Endothelial cell of umbilical vein (primary cell): ENCODE measurements around the gene HNRNPDL. TPM values are rescaled to one million over a fixed set of nuclear protein-coding genes. Genes with fewer than 3 reads are reported as not detected.

Experiments
- BruUV-seq: library from RNA; stranded (reverse); fragments of 400-500 nt; replicated peaks from 2 replicates; lab custom pipeline; 2021; lab: Mats Ljungman, UMichigan
- CTCF ChIA-PET: fragments of 300-600, 350-600 bp; sonication (Branson Sonifier 250); formaldehyde crosslinking; loops from one replicate; lab custom pipeline; 2021; ENCODE audit warnings: antibody characterized with exemption, inconsistent platforms; lab: Charles Lee
- POLR2A ChIA-PET: fragments of 300-600, 350-600 bp; sonication (Branson Sonifier 250); formaldehyde crosslinking; loops from one replicate; lab custom pipeline; 2021; ENCODE audit warnings: antibody characterized with exemption, inconsistent platforms; lab: Charles Lee
- DNase-seq: peaks from one replicate; pipeline ENCODE4 v3.0.0-alpha.2; 2011; ENCODE audit warnings: low read depth, low spot score
- FAIRE-seq: peaks from 2 replicates; lab custom pipeline; 2011; peaks lifted over from hg19 to GRCh38; lab: Jason Lieb, UNC
- H2AFZ ChIP-seq: 2 replicates; pipeline ENCODE4 v1.6.0; 2012; ENCODE audit warnings: low read depth, low read length, control low read depth, inconsistent platforms
- H3K27ac ChIP-seq: 2 replicates; pipeline ENCODE4 v1.5.1; 2011; ENCODE audit warnings: low read depth, mild to moderate bottlenecking, control low read depth, low read length, moderate library complexity; ENCODE audit not compliant: insufficient read depth
- H3K27me3 ChIP-seq, 2 experiments: 2 replicates each; pipeline versions ENCODE4 v1.6.0 to v1.6.1; 2011; ENCODE audit warnings: low read length in 2 of 2, mixed read lengths in 1 of 2; ENCODE audit not compliant: control insufficient read depth in 2 of 2, insufficient read depth in 2 of 2
- H3K36me3 ChIP-seq, 2 experiments: 2 replicates in 1 of 2; 3 replicates in 1 of 2; pipeline ENCODE4 v1.5.1; 2011; ENCODE audit warnings: low read length in 2 of 2, mild to moderate bottlenecking in 1 of 2, moderate library complexity in 1 of 2; ENCODE audit not compliant: control insufficient read depth in 2 of 2, insufficient read depth in 2 of 2; ENCODE audit errors: extremely low read depth in 1 of 2
- H3K4me1 ChIP-seq: 3 replicates; pipeline ENCODE4 v1.5.1; 2011; ENCODE audit warnings: mild to moderate bottlenecking, low read length; ENCODE audit not compliant: control insufficient read depth, insufficient read depth; ENCODE audit errors: extremely low read depth
- H3K4me2 ChIP-seq: 2 replicates; pipeline ENCODE4 v1.6.1; 2011; ENCODE audit warnings: low read length, control low read depth, mixed read lengths; ENCODE audit not compliant: insufficient read depth
- H3K4me3 ChIP-seq, 3 experiments: fragments of 200-600 bp in 1 of 3; sonication (generic), shearing (Covaris generic) in 1 of 3; replicated peaks in 1 of 3; 2 replicates each; pipeline ENCODE4 v1.5.1; 2011 to 2016; ENCODE audit warnings: control low read depth in 3 of 3, low read length in 3 of 3, mild to moderate bottlenecking in 2 of 3, inconsistent platforms in 1 of 3, low read depth in 1 of 3, moderate library complexity in 1 of 3; ENCODE audit not compliant: insufficient read depth in 1 of 3
- H3K79me2 ChIP-seq: 2 replicates; pipeline ENCODE4 v1.6.0; 2012; ENCODE audit warnings: low read length, inconsistent platforms; ENCODE audit not compliant: control insufficient read depth, insufficient read depth
- H3K9ac ChIP-seq: replicated peaks from 2 replicates; pipeline ENCODE3; 2011; ENCODE audit warnings: low read length, control low read depth; ENCODE audit not compliant: insufficient read depth; ENCODE audit errors: extremely low read depth
- H3K9me1 ChIP-seq: replicated peaks from 3 replicates; pipeline ENCODE4 v1.6.0; 2011; ENCODE audit warnings: mild to moderate bottlenecking, low read length; ENCODE audit not compliant: control insufficient read depth, insufficient read depth; ENCODE audit errors: extremely low read depth
- H3K9me3 ChIP-seq: replicated peaks from 2 replicates; pipeline ENCODE4 v1.5.1; 2012; ENCODE audit warnings: low read length, inconsistent platforms; ENCODE audit not compliant: control insufficient read depth, insufficient read depth
- H4K20me1 ChIP-seq: replicated peaks from 2 replicates; pipeline ENCODE3; 2011; ENCODE audit warnings: mild to moderate bottlenecking, low read length; ENCODE audit not compliant: control insufficient read depth, insufficient read depth; ENCODE audit errors: extremely low read depth
- CTCF ChIP-seq, 2 donors: IDR thresholded peaks; 1 replicate in 1 of 2; 2 replicates in 1 of 2; pipeline ENCODE4 v1.5.1; 2011; ENCODE audit warnings: low read length in 2 of 2, mild to moderate bottlenecking in 2 of 2, moderate library complexity in 2 of 2, control low read depth in 1 of 2, inconsistent platforms in 1 of 2, low read depth in 1 of 2; ENCODE audit not compliant: insufficient read depth in 1 of 2; ENCODE audit errors: extremely low read depth in 1 of 2
- EZH2 ChIP-seq: IDR thresholded peaks from 2 replicates; pipeline ENCODE4 v1.6.1; 2012; ENCODE audit warnings: borderline replicate concordance, low read depth, mild to moderate bottlenecking, moderate library complexity, low read length, inconsistent platforms; ENCODE audit not compliant: severe bottlenecking
- FOS ChIP-seq: IDR thresholded peaks from 2 replicates; pipeline ENCODE4 v1.6.1; 2011; ENCODE audit warnings: mild to moderate bottlenecking, low read length, moderate library complexity, borderline replicate concordance; ENCODE audit not compliant: insufficient read depth
- GATA2 ChIP-seq: IDR thresholded peaks from 2 replicates; pipeline ENCODE4 v1.7.0; 2011; ENCODE audit warnings: low read depth, mild to moderate bottlenecking, moderate library complexity, mixed read lengths, low read length; ENCODE audit not compliant: insufficient read length, insufficient read depth
- JUN ChIP-seq: IDR thresholded peaks from 2 replicates; pipeline ENCODE4 v1.6.1; 2011; ENCODE audit warnings: borderline replicate concordance, low read depth; ENCODE audit not compliant: insufficient read length, insufficient read depth
- MAX ChIP-seq: IDR thresholded peaks from 2 replicates; pipeline ENCODE4 v1.6.1; 2011; ENCODE audit not compliant: insufficient read depth, insufficient read length
- MYC ChIP-seq: IDR thresholded peaks from one replicate; pipeline ENCODE4 v1.6.1; 2011; ENCODE audit warnings: mild to moderate bottlenecking, low read depth, low read length
- POLR2A ChIP-seq: IDR thresholded peaks from 2 replicates; pipeline ENCODE4 v1.6.1; 2012; ENCODE audit warnings: low read depth, mild to moderate bottlenecking, control low read depth, low read length
- POLR2AphosphoS5 ChIP-seq: IDR thresholded peaks from 2 replicates; pipeline ENCODE4 v1.6.1; 2012; ENCODE audit warnings: low read depth, mild to moderate bottlenecking, control low read depth, low read length, moderate library complexity; ENCODE audit not compliant: insufficient read depth
- dilution Hi-C: fragments of 300-500 bp; cut with MboI; formaldehyde crosslinking; loops from one replicate; pipeline ENCODE4 v1.15.0; 2019; ENCODE audit warnings: low sequenced_read_pairs; ENCODE audit not compliant: extremely low pct_ligation_motif_present
- intact Hi-C: fragments of 100-400 bp; cut with micrococcal nuclease; formaldehyde crosslinking; loops from one replicate; pipeline ENCODE4 v1.10.0; 2022
- polyA plus RNA-seq, 4 experiments: library from polyadenylated mRNA; depleted of rRNA in 3 of 4; stranded (reverse) in 3 of 4; unstranded in 1 of 4; fragments of >200 nt; gene quantifications; 2 replicates each; pipeline versions ENCODE4 v1.2.1 to v1.2.3, GENCODE V29; 2011 to 2012; ENCODE audit warnings: missing spikeins in 1 of 4
- total RNA-seq: library from RNA; stranded (reverse); gene quantifications from 2 replicates; pipeline ENCODE4 v1.2.3, GENCODE V29; 2021

HNRNPDL gene
- total and polyA plus RNA-seq, 2 donors (not counting 3 experiments of a cell fraction or from before 2014, with no cell fraction given): 160 to 292 TPM

- H4K20me1 ChIP-seq: no peaks in the 10 kb centered on the region
- H3K9me1 ChIP-seq: no peaks in the 10 kb centered on the region
- no peaks in the 10 kb centered on the region for H3K9me3 ChIP-seq
- no peak overlapping the region for H3K9ac ChIP-seq
- ChIA-PET CTCF (interaction anchor here (17.0 kb wide), 1 partner anchor 281 kb away, joined by 500 read pairs; no protein-coding TSS in a partner anchor), POLR2A (no interaction called here)
- H3K27ac ChIP-seq: no peak overlapping the region
- H3K4me3 ChIP-seq: no peak overlapping the region
- H3K36me3 ChIP-seq: peaks cover 11 to 12% of the 10 kb centered on the region in 2 experiments
- no peak overlapping the region for H3K4me2 ChIP-seq
- dilution Hi-C loops (no loop called here), intact Hi-C loops (no loop called here)
- TF ChIP-seq MYC (no peak), POLR2A (no peak), GATA2 (no peak), FOS (no peak), CTCF (IDR thresholded peaks at IDR 0.05; ENCODE audit: extremely low read depth in 1 of 2, insufficient read depth in 1 of 2, low read depth in 1 of 2, low read length in 2 of 2) (no peak), JUN (no peak), POLR2AphosphoS5 (no peak), MAX (no peak), EZH2 (no peak)
- FAIRE-seq (no peak), DNase-seq (no peak)
- no peaks in the 10 kb centered on the region for H3K4me1 ChIP-seq
- no peak overlapping the region for H2AFZ ChIP-seq
- no TSS peak for BruUV-seq
- no peaks in the 10 kb centered on the region for H3K79me2 ChIP-seq
- H3K27me3 ChIP-seq: no peaks in the 10 kb centered on the region
Measured at GRCh38 chr4:82458729-82459128, 28.5 kb upstream of the HNRNPDL start.
